AG04450 (cell line): ENCODE data around the gene ZP1. TPM values are rescaled to one million over a fixed set of nuclear protein-coding genes. Genes with fewer than 3 reads are reported as not detected.

Experiments used
- CTCF ChIA-PET: fragments of 300-600, 350-600 bp; formaldehyde crosslinking; extraction: SDS; loops from one replicate; lab custom pipeline; 2022; ENCODE audit warnings: antibody characterized with exemption, inconsistent platforms; lab: Charles Lee
- POLR2A ChIA-PET: fragments of 350-600 bp; formaldehyde crosslinking; extraction: SDS; loops from one replicate; lab custom pipeline; 2021; ENCODE audit warnings: antibody characterized with exemption, inconsistent platforms; lab: Yijun Ruan, JAX
- DNase-seq: peaks from one replicate; pipeline ENCODE4 v3.0.0-alpha.2; 2011; ENCODE audit warnings: low read depth, low spot score
- H3K27ac ChIP-seq: one replicate; pipeline ENCODE4 v1.5.1; 2012; ENCODE audit warnings: low read depth, low read length, control low read depth
- H3K27me3 ChIP-seq: one replicate; pipeline ENCODE4 v1.6.0; 2012; ENCODE audit warnings: low read length; ENCODE audit not compliant: control insufficient read depth, insufficient read depth
- H3K4me3 ChIP-seq: 2 replicates; pipeline ENCODE4 v1.5.1; 2011; ENCODE audit warnings: mild to moderate bottlenecking, low read depth, low read length, control low read depth
- H3K9me3 ChIP-seq: 2 replicates; pipeline ENCODE4 v1.5.1; 2012; ENCODE audit warnings: low read length; ENCODE audit not compliant: control insufficient read depth, insufficient read depth
- CTCF ChIP-seq: IDR thresholded peaks from 2 replicates; pipeline ENCODE4 v1.5.1; 2011; ENCODE audit warnings: low read depth, low read length, control low read depth, inconsistent platforms
- polyA plus RNA-seq: library from polyadenylated mRNA; depleted of rRNA; stranded (reverse); fragments of >200 nt; gene quantifications from 2 replicates; pipeline ENCODE4 v1.2.3, GENCODE V29; 2011

Gene ZP1
- polyA plus RNA-seq, 1 experiment, result 0.48 TPM

- POLR2A ChIA-PET, result interaction anchor here (1.1 kb wide), 2 partner anchors 15 to 57 kb away, joined by 5 to 6 read pairs; no protein-coding TSS in a partner anchor
- no peak for DNase-seq
- CTCF ChIA-PET, result interaction anchor here (0.6 to 5.9 kb wide), 30 partner anchors 10 to 299 kb away, joined by 3 to 295 read pairs (median 5); partner anchors contain the start of genes CCDC86 and TMEM109
These were observed 20.2 kb downstream of the ZP1 start for GRCh38 chr11:60887556-60887955.

GRCh38 chr11:60889869-60890311 lies 22.5 kb downstream of the ZP1 start:
- Histone ChIP-seq H3K9me3 (no peaks in the 10 kb centered on the region), H3K27me3 (no peaks in the 10 kb centered on the region), H3K27ac (no peak overlapping the region), H3K4me3 (no peak overlapping the region)
- ChIA-PET POLR2A (no interaction called here), CTCF (interaction anchor here (1.3 to 5.9 kb wide), 3 partner anchors 8 to 114 kb away, joined by 3 to 295 read pairs (median 76); no protein-coding TSS in a partner anchor)
- TF ChIP-seq CTCF, result no peak
- DNase-seq, result no peak

More at GRCh38 chr11:60887556-60887955, 20.2 kb downstream of the ZP1 start:
- peak; percentile 80 for TF ChIP-seq CTCF
- H3K27ac ChIP-seq, result no peak overlapping the region
- no peak overlapping the region for H3K4me3 ChIP-seq
- H3K9me3 ChIP-seq, result no peaks in the 10 kb centered on the region
- no peaks in the 10 kb centered on the region for H3K27me3 ChIP-seq

- H3K27ac ChIP-seq, result no peak overlapping the region
- ChIA-PET CTCF (interaction anchor here (4.8 to 5.9 kb wide), 2 partner anchors 7 to 61 kb away, joined by 76 to 295 read pairs; no protein-coding TSS in a partner anchor), POLR2A (interaction anchor here (0.6 kb wide), 1 partner anchor 15 kb away, joined by 4 read pairs; no protein-coding TSS in a partner anchor)
- no peak for TF ChIP-seq CTCF
- no peaks in the 10 kb centered on the region for H3K9me3 ChIP-seq
- no peaks in the 10 kb centered on the region for H3K27me3 ChIP-seq
- no peak overlapping the region for H3K4me3 ChIP-seq
- DNase-seq, result no peak
These were observed 23.4 kb downstream of the ZP1 start for GRCh38 chr11:60890696-60891095.

GRCh38 chr11:60891103-60891741 lies 23.9 kb downstream of the ZP1 start:
- H3K27ac ChIP-seq, result no peak overlapping the region
- no peaks in the 10 kb centered on the region for H3K9me3 ChIP-seq
- TF ChIP-seq CTCF, result no peak
- no peak overlapping the region for H3K4me3 ChIP-seq
- no peak for DNase-seq
- ChIA-PET CTCF (interaction anchor here (2.4 to 5.9 kb wide), 3 partner anchors 7 to 62 kb away, joined by 13 to 295 read pairs (median 76); no protein-coding TSS in a partner anchor), POLR2A (interaction anchor here (0.6 kb wide), 1 partner anchor 14 kb away, joined by 4 read pairs; no protein-coding TSS in a partner anchor)
- no peaks in the 10 kb centered on the region for H3K27me3 ChIP-seq

GRCh38 chr11:60895687-60896086 lies 28.3 kb downstream of the ZP1 start:
- no peak for TF ChIP-seq CTCF
- H3K4me3 ChIP-seq, result no peak overlapping the region
- H3K9me3 ChIP-seq, result no peaks in the 10 kb centered on the region
- ChIA-PET CTCF (interaction anchor here (5.6 to 11.9 kb wide), 2 partner anchors 7 to 63 kb away, joined by 76 to 317 read pairs; no protein-coding TSS in a partner anchor), POLR2A (no interaction called here)
- no peaks in the 10 kb centered on the region for H3K27me3 ChIP-seq
- DNase-seq, result no peak
- no peak overlapping the region for H3K27ac ChIP-seq
